ENCODE data around the gene TNIK.

Gene TNIK

DNA sequence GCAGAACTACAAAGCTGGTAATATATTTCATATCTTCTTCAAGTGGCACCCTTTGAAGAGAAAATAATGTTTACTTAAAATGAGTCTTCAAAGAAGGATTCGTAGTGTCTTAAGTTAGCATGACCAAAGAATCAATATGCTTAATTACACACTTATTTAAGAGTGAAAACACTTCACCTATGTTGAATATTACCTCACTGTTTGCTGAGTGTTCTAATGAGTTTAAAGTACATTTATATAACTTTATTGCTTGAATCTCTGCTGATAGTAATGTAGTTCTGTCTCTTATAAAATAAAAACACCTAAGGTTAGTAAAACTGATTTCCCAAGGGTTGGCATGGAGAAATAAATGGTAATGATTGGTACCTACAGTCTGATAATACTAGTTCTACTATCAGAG, 290.3 kb downstream of the TNIK start:
- Histone ChIP-seq H3K27ac (no peak overlapping the region), H3K4me3 (no peak overlapping the region)

GRCh38 chr3:171169443-171169842, 290.8 kb downstream of the TNIK start:
- H3K27ac ChIP-seq: no peak overlapping the region
- H3K4me3 ChIP-seq: no peak overlapping the region

DNA sequence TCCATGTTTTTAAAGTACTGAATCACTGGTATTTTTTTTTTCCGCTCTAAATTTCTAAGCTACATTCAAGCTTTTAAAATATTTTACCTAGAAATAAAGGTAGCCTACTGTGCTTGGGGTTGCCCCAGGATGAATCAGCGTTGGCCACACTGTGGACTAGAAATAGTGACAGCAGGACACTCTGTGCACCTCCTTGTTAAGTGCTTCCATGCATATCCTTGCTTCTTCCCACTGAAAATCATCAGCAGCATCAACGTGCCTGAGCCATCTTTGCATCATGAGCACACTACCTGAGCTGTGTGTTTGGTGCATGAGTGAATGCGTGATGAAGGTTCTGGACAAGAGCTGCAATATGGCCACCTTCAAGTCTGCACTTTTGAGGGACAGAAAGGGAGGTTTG, 291.7 kb downstream of the TNIK start:
- Histone ChIP-seq H3K27ac (no peak overlapping the region), H3K4me3 (no peak overlapping the region)

- no peak overlapping the region for H3K27ac ChIP-seq
These were observed 292.1 kb downstream of the TNIK start for GRCh38 chr3:171168086-171168485.

DNA sequence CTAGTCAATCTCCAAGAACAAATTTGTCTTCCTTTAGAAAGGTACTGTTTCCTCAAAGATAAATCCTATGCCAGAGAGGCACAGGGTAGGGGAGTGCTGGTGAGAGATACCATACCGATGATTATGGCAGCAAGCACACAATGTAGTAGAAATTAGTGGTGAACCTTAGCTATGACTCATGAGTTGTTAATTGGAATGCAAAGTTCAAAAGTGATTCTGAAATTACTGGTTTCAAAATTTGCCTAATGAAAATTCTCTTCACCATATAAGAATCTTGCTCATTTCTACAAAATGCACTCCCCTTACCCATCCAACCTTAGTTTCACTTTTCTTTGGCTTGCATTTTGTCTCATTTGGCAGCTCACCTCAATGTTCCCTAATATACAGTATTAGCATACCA, 294.2 kb downstream of the TNIK start:
- H3K4me3 ChIP-seq: no peak overlapping the region
- H3K27ac ChIP-seq: no peak overlapping the region

More at GRCh38 chr3:171168086-171168485, 292.1 kb downstream of the TNIK start:
- no peak overlapping the region for H3K4me3 ChIP-seq

DNA sequence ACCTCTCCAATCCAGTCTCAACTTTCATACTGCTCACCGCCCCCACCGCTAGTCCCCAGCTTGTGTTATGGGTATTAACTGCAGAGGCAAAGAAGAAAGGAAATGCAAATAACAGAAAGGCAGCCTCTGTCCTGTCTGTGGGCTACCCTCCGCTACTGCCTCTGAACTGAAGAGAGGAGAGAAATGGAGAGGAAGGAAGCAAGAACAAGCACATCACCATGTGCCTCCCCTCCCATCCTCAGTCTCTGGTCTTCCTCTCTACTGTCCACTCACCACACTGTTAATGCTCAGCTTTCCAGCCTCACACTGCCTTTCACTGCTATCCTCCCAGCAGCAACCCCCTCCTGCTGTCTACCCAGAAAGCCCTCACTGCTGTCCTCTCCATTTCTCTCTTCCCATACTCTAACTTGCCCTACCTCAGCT, 294.7 kb downstream of the TNIK start:
- H3K4me3 ChIP-seq: no peak overlapping the region
- no peak overlapping the region for H3K27ac ChIP-seq

DNA sequence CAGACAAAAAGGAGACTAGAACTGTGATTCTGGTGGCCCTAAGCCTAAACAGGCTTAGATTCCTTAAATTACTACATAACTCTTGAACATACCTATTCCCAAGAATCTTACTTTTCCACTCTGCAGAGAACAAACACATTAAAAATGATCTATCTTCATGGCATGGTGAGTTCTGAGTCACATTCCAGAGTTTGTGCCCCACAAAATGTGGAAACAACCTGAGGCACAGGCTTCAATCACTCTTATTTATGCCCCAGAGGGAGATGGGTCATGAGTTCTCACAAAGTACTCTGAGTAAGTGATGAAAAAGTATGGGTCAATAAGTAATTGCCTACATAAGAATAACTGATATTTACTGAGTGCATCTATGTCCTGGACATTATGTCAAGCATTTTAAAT, 296.1 kb downstream of the TNIK start:
- no peak overlapping the region for H3K27ac ChIP-seq

GRCh38 chr3:171163101-171164066, 296.8 kb downstream of the TNIK start:
- Histone ChIP-seq H3K4me3 (no peak overlapping the region), H3K27ac (no peak overlapping the region)

More for the DNA sequence above, 296.1 kb downstream of the TNIK start:
- no peak overlapping the region for H3K4me3 ChIP-seq

- H3K4me3 ChIP-seq: no peak overlapping the region
- no peak overlapping the region for H3K27ac ChIP-seq
These were observed 299.9 kb downstream of the TNIK start for GRCh38 chr3:171160325-171160724.

- H3K4me3 ChIP-seq: no peak overlapping the region
- H3K27ac ChIP-seq: no peak overlapping the region
These were observed 300.4 kb downstream of the TNIK start for GRCh38 chr3:171159822-171160157.

DNA sequence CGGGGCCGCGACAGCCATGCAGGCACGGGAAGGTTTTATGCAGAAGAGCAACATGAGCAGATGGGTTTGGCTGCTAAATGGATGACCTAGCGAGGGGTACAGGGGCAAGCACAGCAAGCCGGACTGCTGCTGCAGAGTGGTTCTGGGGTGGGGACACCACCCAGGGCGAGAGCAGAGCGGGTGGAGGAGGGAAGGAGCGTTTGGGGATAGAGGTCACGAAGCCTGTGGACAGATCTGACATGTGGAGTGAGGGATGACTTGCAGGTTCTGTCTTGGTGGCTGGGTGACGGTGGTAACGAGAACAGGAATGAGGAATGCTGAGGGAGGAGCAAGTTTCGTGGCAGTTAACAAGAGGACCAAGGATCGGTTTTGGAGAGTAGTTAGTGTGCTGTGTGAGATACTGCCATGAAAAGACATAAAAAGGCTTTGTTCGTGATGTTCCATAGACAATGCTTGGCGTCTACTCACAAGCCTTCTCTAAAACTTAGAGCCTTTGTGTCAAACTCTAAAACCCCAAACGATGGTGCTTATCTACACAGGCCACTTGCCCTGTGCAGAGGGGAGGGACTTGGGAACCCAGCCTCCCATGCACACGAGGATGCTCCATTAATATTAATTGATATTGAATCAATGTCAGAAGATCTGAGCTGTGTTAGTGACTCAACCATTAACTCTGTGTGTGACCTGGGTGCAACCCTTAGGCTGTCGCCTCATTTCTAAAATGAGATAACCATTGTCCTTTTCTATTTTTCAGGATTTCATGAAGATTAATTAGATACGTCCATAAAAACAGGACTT, 301.0 kb downstream of the TNIK start:
- no peak overlapping the region for H3K27ac ChIP-seq
- no peak overlapping the region for H3K4me3 ChIP-seq

DNA sequence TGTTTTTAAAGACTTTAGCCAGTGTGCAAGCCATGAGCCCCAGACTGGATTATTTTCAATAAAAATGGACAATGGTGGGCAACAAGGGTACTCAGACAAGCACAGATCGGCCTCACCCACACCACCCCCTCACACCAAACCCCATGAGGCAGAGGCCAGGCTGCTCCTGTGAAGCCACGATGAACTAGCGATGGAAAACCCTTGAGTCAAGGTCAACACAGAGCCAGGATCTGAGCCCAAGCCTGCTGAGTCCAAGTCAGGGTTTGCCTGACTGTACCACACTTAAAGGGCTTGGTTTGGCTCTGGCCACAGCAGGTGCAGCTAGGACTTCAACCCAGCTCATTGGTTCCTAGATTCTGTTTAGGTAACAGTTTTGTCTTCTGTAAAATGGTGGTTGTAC, 302.2 kb downstream of the TNIK start:
- H3K27ac ChIP-seq: no peak overlapping the region
- H3K4me3 ChIP-seq: no peak overlapping the region

DNA sequence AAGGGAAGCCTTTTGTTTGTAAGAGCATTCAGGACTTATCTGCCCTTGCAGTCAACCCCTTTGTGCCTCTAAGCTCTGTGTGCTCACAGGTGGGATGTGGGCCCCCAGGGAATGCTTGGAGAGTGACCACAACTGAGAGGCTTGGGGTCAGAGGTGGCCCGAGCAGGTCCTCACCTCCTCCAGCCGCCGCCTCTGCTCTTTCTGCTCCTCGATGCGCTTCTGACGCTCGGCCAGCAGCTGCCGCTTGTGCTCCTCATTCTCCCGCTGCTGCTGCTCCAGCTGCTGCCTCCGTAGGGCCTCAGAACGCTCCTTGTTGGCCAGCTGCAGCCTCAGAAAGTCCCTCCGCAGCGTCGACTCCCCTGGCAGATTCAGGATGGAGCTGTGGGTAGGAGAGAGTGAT, 302.9 kb downstream of the TNIK start:
- Histone ChIP-seq H3K27ac (no peak overlapping the region), H3K4me3 (no peak overlapping the region)

GRCh38 chr3:171156401-171157010, 303.7 kb downstream of the TNIK start:
- H3K27ac ChIP-seq: no peak overlapping the region
- H3K4me3 ChIP-seq: no peak overlapping the region

DNA sequence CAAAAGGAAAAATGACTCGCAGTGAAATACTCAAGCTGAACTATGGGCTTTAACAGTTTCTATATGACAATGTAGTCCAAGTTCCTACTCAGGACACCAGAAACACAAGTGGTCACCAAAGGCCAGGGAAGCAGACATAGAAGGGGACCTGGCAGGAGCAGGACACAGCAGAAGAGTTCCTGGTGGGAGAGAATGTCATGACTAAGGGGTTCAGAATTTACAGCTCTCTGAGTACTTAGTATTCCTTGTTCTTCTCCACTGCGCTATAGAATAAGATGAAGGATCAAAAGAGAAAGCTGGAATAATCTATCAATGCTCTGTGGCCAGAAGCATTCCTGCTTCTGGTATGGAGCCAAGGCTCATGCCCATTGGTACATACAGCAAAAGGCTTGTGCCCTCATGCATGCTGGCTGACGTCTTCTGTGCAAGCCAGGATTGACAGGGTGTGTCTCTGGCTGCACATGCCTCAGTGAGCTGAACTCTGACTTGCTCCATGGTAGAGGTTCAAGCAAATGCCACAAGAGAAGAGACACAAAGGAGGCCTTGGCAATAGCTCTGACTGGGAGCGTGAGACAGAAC, 305.0 kb downstream of the TNIK start:
- H3K4me3 ChIP-seq: no peak overlapping the region
- no peak overlapping the region for H3K27ac ChIP-seq

DNA sequence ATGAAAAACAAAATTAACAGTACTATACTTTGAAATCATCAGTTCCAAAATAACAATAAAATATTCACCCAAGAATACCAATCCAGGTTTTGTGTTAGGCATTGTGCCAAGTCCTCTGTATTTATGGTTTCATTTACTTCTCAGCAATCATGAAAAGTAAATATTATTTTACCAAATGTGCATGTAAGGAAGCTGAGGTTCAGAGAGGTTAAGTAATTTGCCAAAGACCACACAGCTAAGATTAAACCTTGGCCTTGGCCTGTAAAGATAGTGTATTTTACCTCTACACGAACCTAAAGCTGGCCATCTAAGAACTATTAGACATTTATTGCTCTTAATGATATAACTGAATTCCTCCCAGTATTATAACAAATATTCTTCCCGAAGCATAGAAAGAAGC, 309.3 kb downstream of the TNIK start:
- Histone ChIP-seq H3K27ac (no peak overlapping the region), H3K4me3 (no peak overlapping the region)

DNA sequence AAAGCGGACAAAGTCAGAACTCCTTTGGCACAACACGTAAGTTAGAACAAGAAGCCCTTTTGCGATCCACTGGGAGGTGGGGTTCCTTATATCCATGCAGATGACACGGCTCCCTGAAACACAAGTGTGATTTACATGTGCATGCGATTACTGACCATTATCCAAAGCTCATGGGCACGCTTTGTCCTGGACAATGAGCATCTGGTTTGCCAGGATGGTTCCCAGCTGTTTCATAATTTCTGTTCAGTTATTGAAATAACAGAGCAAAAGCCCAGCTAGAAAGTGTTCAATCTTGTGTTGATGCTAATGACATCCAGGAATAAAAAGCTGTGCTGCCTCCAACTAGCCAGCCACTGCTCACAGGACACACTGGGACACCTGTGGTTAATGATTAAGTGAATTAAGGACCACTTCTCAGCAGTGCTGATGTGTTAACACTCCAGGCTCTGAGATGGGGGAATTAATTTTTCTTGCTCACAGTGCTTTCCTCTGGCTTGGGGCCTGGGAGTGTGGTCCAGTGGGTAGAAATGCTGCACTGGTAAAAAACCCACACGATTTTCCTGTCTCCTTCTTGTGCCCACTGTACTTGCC, 310.6 kb downstream of the TNIK start:
- no peak overlapping the region for H3K4me3 ChIP-seq
- no peak overlapping the region for H3K27ac ChIP-seq

DNA sequence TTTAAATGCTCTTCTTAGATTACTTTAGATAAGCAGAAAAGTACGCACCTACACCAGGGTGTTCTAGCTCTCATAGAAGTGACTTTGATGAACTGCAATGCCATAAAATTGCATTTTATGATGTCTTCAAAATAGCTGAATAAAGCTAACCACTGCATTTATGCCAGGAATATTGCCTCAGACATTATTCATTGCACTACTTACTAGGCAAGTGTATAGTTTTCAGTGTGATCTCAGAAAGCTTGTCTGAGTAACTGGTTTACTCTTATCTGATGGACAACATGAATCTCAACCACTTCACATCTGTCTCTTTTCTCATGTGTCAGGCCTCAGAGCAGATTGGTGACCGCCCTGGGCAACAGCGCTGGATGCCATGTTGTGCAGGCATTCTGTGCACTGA, 314.4 kb downstream of the TNIK start:
- H3K27ac ChIP-seq: no peak overlapping the region
- no peak overlapping the region for H3K4me3 ChIP-seq

DNA sequence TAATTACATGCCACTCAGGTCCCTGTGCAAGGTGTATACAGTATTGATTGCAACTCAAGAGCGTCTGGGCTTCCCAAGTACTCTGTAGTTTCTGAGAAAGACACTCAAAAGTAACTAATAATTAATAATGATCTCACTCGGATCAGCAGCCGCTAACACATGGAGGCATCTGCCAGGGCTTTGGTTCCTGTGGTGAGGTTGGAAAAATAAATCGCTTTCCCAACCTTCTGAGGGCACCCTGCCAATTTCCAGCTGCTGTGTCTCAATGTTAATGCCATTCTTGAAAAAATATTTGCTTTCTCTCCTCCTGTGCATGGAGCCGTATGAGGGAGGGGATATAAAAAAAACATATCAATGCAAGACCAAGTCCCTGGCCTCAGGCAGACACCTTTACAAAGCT, 317.2 kb downstream of the TNIK start:
- Histone ChIP-seq H3K27ac (no peak overlapping the region), H3K4me3 (no peak overlapping the region)

DNA sequence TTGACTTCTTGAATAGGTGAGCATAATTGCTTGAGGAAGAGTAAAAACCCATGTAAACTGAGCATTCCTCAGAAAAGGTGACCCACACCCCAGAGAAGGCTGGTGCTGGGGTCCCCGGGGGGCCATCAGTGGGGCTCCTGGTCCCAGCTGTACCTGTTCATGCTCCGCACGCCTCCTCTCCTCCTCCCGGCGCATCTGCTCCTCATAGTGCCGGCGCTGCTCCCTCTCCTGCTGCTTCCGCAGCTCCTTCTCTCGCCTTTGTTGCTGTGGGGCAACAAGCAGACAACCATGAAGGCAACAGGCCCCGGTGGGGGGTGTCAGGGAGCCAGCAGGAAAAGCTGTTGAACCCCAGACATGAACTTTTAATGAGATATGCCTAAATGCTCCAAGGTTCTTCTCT, 320.0 kb downstream of the TNIK start:
- Histone ChIP-seq H3K27ac (no peak overlapping the region), H3K4me3 (no peak overlapping the region)

All from skin epidermis (tissue), 12 donors.